GM19324 (cell line): ENCODE results near the gene COL5A2.

Experiments used
- ATAC-seq: cut with Tn5 transposase; IDR thresholded peaks from one replicate; pipeline ENCODE4 v1.9.1; 2021; ENCODE audit warnings: mild to moderate bottlenecking, moderate library complexity; ENCODE audit not compliant: unreplicated experiment, low FRiP score

The COL5A2 gene

GRCh38 chr2:189179570-189179950, at the start of gene COL5A2:
Gene COL5A2 (minus strand): TSS chr2:189179761. CDS start chr2:189179604, 157 bp downstream.
- no peak for ATAC-seq

DNA sequence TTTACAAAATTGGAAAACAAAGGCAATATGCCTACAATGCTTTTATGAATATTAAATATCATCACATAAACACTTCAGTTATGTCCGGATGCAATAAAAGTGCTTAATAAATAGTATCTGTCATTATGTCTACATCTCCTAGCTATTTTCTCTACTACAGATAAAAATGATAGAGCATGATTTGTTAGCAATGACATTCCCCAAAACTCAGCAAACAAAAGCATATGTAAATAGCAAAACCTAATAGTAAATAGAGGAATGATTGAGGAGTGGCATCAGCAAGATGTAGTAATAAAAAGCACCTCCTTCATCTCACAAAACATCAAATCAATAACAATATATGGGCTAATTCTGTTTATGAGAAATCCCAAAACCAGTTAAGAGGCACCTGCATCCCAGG, 46.5 kb upstream of the COL5A2 start:
- ATAC-seq: no peak

DNA sequence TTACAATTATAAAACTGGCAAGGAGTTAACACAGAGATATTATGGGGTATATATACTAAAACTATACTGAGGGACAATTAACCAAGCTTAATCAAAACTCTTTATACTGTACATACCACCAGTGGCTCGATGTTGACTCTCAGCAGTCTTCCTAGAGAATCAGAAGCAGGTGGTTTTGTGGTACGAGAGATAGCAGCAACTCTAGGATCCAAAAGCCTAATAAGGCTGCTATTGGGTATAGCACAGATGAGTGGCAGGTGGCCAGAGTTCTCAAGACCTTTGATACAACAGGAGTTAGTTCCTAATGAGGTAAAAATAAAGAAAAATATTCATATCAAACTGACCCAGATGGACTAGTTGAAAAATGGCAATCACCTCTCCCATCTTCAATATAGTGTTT, 45.5 kb upstream of the COL5A2 start:
- ATAC-seq: no peak

DNA sequence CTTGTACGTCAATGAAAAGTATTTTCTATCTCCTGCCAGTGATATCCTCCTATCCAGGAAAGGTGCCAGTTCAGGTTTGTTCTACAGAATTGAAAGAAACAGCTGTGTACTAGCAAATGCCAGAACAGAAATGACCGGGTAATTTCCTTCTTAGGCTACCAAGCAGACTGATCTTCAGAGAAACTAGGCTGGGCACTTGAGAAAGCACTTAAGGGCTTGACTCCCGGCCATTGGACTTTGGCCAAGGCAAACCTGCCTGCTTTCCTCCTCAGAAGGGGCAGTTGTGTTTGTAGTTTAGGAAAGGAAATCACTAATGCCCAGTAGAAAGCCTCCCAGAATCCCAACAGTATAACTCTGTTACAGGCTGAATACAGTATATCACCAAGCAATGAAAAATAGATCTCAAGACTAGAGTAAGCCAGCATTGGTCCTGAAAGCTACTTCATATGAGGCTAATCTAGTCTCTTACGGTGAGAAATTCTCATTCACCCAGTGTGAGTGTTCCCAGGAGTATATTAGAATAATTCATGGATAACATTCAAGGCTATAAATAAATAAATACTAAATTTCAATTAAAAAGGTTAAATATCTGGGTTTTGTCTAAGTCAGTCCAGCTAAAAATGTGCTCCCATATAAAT, 43.0 kb upstream of the COL5A2 start:
- ATAC-seq: no peak

- no peak for ATAC-seq
These were observed 42.4 kb upstream of the COL5A2 start for GRCh38 chr2:189221811-189222467.

DNA sequence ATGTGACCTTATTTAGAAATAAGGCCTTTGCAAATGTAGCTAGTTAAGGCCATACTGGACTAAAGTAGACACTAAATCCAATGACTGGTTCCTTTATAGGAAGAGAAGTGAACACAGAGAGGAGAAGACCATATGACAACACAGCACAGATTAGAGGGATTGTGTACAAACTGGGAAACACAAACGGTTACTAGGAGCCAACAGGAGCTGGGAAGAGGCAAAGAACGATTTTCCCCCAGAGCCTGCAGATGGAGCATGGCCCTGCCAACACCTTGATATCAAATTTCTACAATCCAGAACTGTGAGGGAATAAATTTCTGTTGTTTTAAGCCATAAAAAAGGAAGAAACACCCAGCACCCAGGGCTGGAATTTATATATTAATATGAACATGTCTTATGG, 38.7 kb upstream of the COL5A2 start:
- ATAC-seq: no peak

GRCh38 chr2:189217541-189217940, 38.0 kb upstream of the COL5A2 start:
- ATAC-seq: no peak

DNA sequence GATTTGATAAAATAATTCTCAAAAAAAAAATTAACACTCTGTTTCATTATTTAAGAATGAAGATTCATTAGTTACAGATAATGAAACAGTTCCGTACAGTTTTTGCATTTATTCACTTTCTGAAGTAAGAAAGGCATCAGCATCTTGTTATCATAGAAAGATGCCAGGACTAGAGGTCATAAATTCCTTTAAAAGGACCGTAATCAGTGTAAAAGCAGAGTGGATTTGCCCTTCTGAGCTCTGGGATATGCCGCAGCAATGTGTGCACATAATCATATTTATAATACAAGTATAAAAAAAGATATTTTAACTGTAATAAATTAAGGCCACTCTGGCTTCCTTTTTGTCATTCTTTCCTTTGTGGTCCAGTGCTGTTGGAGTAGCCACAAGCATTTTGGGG, 37.5 kb upstream of the COL5A2 start:
- ATAC-seq: no peak

- no peak for ATAC-seq
These were observed 34.9 kb upstream of the COL5A2 start for GRCh38 chr2:189214484-189214883.

DNA sequence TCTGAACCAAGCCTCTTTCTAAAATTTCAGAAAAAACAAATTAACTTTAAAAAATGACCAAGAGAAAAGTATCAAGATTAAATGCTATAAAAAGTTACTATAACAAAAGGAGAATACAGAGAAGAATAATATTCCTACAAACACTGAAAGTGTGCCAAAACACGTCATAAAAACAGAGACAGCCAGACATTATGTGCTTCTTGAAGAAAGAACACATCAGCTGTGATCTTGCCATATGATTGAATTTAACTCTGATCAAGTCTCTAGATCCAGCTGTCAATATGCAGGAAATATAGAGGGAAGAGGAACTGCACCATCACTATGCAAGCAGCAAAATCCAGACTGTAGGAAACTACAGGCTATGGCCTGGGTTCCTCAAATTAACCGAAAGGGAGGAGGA, 33.7 kb upstream of the COL5A2 start:
- ATAC-seq: no peak

- ATAC-seq: no peak
These were observed 30.9 kb upstream of the COL5A2 start for GRCh38 chr2:189210250-189211087.

DNA sequence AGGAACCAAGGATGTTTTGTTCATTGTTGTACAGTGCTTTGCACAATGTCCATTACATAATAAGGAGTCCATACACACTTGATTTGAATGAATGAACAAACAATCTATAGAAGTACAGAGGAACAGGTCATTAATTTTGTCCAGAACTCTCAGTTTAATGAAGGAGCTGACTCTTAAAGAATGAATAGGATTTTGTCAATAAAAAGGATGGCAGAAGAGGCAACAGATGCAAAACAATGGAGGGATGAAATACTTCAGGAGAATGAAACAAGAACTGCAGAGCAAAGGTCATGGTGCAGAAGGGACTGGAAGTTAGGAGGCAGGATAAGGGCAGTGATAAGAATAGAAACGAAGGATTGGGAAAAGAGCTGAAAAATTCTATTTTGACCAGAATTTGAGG, 28.7 kb upstream of the COL5A2 start:
- no peak for ATAC-seq

DNA sequence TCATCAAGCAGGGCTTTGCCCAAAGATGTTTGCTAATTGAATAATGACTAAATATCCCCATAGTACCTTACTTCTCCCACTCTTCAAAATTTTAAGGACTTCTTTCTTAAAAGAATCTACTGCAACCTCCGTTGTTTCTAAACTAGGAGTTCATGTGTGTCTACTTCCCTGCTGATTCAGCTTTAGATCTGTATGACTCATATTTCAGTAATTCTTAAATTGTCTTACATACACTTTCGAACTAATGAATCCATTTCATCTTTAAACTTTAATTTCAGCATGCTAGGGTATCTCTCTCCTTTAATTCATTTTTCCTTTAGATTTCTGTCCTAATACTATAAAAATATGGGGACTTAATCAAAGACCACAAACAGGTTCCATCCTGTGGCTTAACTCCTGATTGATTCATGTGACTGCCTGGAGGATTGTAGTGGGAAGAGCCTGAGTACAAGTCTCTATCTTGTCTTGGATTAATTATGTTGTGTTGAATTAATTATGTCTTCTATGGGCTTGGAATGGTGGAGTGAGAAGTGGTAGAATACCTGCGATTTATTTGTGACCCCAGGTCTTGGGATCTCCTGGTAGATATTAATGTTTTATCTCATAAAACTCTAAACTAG, 24.9 kb upstream of the COL5A2 start:
- ATAC-seq: no peak

DNA sequence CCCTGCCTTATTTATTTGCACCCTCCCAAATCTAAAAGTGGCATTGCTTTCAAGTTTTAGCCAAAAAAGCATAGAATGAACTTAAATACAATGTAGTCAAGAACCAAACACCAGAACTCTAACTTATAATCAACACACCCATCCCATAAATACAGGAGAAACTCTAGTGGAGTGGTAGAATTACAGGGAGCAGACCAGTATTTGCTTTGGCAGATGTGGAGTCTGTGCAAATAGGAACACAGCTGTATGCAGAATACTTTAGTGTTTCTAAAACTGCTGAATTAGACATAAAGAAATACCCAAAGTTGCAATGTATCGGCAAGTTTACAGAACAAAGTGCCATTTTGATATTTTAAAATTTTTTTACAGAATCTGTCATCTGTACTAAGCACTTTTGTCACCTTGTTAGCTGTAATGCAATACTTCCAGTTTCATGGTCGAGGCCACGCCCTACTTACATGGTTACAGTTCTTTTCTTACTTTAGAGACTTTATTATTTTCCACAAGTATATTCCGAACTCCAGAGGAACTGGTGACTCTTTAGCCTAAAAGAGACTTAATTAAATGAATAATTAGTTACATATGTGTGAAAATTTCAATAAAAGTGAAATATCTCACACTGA, 23.7 kb upstream of the COL5A2 start:
- peak; percentile 49 for ATAC-seq

GRCh38 chr2:189199797-189200196, 20.2 kb upstream of the COL5A2 start:
- no peak for ATAC-seq

DNA sequence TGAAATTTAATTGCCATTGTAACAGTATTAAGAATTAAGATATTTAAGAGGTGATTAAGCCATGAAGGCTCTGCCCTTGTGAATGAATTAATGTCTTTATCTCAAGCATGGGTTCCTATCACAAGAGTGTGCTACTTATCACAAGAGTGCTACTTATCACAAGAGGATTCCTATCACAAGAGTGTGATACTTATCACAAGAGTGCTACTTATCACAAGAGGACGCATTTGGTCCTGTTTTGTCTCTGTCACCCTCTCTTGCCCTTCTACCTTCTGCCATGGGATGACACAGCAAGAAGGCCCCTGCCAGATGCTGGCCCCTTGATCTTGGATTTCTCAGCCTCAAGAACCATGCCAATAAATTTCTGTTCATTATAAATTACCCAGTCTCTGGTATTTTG, 13.2 kb upstream of the COL5A2 start:
- no peak for ATAC-seq

DNA sequence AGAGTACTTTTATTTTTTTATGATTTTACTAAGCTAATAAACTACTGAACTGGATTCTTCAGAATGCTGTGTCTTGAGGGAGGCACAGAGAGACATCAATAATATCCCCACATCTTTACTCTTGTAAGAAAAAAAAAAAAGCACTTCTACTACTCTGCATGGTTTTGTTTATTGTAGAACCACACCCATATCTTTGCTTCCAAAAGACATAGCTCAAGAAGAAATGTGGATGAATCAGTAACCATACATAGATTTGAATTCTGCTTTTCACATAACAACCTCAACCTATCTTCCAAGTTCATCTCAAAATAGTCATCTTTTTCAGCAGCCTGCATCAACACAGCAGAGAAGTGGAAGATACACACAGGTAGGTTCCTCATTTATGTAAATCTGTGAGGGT, 12.2 kb upstream of the COL5A2 start:
- no peak for ATAC-seq

- ATAC-seq: no peak
These were observed 11.1 kb upstream of the COL5A2 start for GRCh38 chr2:189190685-189191084.

GRCh38 chr2:189188115-189188805, 8.7 kb upstream of the COL5A2 start:
- no peak for ATAC-seq

DNA sequence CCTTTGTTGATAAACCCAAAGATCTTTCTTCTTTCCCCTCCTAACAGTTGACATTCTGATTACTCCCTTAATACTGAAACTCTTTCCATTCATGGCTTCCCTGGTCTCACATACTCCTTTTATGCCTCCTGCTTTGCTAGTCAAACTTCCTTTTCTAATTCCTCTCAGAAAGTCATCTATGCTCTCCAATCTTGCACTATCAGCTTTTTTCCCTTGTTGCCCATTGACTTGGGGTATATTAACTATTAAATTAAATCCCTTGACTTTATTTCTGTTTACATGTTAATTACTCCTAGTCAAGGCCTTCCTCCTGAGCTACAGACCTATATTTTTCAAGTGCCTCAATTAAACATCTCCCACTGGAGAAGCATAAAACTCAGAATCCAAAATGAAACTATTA, 3.6 kb upstream of the COL5A2 start:
- no peak for ATAC-seq
